Fibroblast of mammary gland (primary cell): Measurements from ENCODE around the gene LRRN4CL.
A peak's percentile ranks its signal among the peaks of the same experiment; 100 is the strongest.

Source experiments
- DNase-seq: peaks from one replicate; pipeline ENCODE4 v3.0.0-alpha.2; 2010; ENCODE audit warnings: low read depth
- H3K4me3 ChIP-seq: 2 replicates; pipeline ENCODE4 v1.5.1; 2011; ENCODE audit warnings: low read depth, mild to moderate bottlenecking, low read length, moderate library complexity; ENCODE audit not compliant: control insufficient read depth
- CTCF ChIP-seq: conservative IDR thresholded peaks from 2 replicates; pipeline ENCODE4 v1.5.1; 2011; ENCODE audit warnings: low read depth, low read length, inconsistent platforms; ENCODE audit not compliant: control insufficient read depth, insufficient read depth

LRRN4CL gene

DNA sequence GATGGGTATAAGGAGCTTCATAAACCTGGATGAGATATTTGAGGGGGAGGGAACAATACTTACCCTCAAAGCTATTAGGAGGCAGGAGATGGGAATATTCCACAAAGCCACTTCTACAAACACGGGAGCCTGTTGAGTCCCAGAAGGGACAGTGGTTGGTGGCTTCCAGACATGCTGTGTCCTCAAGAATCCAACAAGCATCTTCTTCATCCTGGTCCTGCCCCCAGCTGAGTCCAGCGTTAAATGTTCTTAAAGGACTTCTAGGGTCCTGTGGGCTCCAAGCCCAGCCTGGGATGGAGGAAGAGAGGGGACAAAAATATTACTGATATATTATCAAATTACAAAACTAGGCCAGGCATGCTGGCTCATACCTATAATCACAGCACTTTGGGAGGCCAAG is 21.9 kb downstream of the LRRN4CL start:
- H3K4me3 ChIP-seq = no peak overlapping the region
- TF ChIP-seq CTCF = no peak
- DNase-seq = no peak

DNA sequence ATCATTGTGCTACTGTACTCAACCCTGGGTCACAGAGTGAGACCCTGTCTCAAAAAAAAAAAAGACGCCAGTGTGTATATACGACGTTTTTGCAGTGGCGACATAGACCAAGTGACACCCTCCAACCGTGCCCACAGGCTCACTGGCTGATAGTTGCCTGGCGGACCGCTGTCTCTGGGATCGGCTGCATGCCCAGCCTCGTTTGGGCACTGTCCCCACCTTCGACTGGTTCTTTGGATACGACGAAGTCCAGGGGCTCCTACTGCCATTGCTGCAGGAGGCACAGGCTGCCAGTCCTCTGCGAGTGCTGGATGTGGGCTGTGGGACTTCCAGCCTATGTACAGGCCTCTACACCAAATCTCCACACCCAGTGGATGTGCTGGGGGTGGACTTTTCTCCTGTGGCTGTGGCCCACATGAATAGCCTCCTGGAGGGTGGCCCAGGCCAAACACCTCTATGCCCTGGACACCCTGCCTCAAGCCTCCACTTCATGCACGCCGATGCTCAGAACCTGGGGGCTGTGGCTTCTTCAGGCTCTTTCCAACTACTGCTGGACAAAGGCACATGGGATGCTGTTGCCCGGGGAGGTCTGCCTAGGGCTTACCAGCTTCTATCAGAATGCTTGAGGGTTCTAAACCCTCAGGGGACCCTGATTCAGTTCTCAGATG is 22.9 kb downstream of the LRRN4CL start:
- peak overlapping the region; percentile 94 for H3K4me3 ChIP-seq
- no peak for DNase-seq
- no peak for TF ChIP-seq CTCF

- TF ChIP-seq CTCF = no peak
- H3K4me3 ChIP-seq = peak overlapping the region; percentile 94
- peak; percentile 59 for DNase-seq
Observed at GRCh38 chr11:62665599-62666258, 23.6 kb downstream of the LRRN4CL start.

DNA sequence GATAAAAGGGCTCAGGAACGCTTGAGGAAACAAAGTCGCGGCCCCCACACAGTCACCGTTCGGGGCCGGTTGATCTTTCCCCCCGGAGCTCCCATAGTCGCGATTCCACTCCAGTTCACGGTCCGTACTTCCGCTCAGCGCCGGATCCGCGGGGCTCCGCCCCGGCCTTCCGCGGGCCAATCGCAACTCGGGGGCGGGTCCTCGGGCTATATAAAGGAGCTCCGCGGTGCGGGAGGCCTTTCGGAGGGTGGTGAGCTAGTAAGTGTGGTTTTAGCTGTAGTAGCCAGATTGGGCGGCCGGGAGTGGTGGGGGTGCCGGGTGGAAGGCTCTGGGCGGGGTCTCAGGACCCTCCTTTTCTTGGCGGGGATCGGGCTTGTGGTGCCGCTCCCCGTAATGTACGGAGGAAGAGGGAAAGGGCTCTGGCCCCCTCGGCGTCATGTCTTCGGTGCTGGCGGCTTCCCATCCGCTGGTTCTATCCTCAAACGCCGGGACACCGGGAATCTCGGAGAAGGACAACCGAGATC is 24.2 kb downstream of the LRRN4CL start, which contains the start of the genes C11orf98 and CSKMT:
TSS of gene C11orf98 (minus strand) at position 136 of the 524 bp plus-strand sequence. CDS start at position 95, 41 bp downstream.
TSS of gene CSKMT (plus strand) at position 238 of the 524 bp plus-strand sequence. CDS start 568 bp downstream, outside the sequence.
- H3K4me3 ChIP-seq = peak within 1 kb of the TSS; percentile 94
- peak; percentile 89 for DNase-seq
- TF ChIP-seq CTCF = no peak

DNA sequence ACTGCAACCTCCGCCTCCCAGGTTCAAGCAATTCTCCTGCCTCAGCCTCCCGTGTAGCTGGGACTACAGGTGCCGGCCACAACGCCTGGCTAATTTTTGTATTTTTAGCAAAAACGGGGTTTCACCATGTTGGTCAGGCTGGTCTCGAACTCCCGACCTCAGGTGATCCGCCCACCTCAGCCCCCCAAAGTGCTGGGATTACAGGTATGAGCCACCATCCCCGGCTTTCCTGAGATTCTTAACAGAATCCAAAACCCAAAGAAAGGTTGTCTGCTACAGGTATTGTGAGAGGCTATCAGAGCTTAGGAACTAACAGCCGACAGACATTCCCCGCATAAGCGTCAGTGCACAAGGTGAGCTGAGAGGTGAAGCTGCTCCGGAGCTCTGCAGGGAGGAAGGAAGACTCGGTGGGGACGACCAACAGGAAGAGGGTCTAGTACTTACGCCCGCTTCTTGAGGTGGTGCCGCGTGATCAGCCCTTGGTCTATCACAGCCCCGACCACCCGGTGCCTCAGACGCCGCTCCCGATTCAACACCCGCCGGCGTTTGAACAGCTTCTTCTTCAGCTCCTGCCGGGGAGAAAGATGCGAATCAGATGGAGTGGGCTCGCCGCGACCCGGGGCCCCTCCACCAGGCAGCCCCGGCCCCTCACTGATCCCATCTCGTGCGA is 24.8 kb downstream of the LRRN4CL start:
- peak; percentile 43 for DNase-seq
- TF ChIP-seq CTCF = no peak
- H3K4me3 ChIP-seq = peak overlapping the region; percentile 94

- DNase-seq = no peak
- H3K4me3 ChIP-seq = no peak overlapping the region
- TF ChIP-seq CTCF = no peak
Observed at GRCh38 chr11:62656796-62657429, 32.4 kb downstream of the LRRN4CL start.
